ENCODE results near the gene PCIF1.

- TF ChIP-seq EZH2 (IDR thresholded peaks at IDR 0.05; ENCODE audit: low read depth) (no peak), CTCF (conservative IDR thresholded peaks at IDR 0.05) (peak; percentile 56; the same call in 1 of the 2 replicates)
These were observed 1.0 kb upstream of the PCIF1 start for GRCh38 chr20:45933266-45934045.
